Small intestine (tissue), 16 donors: ENCODE data around the gene SERPINA3. TPM values are rescaled to one million over a fixed set of nuclear protein-coding genes. Genes with fewer than 3 reads are reported as not detected.

Experiments
- DNase-seq, 2 donors: peaks; one replicate each; pipeline versions ENCODE4 v3.0.0 to v3.0.0-alpha.2; 2013
- FAIRE-seq: peaks from 2 replicates; lab custom pipeline; 2012; peaks lifted over from hg19 to GRCh38; lab: Jason Lieb, UNC
- H3K27ac ChIP-seq, 3 donors: one replicate each; pipeline ENCODE4 v1.5.1; 2013; ENCODE audit warnings: low read length in 2 of 3, mild to moderate bottlenecking in 2 of 3, control low read depth in 1 of 3, inconsistent platforms in 1 of 3, low read depth in 1 of 3, moderate library complexity in 1 of 3
- H3K27me3 ChIP-seq, 3 donors: one replicate each; pipeline ENCODE4 v1.6.1; 2013; ENCODE audit warnings: low read length in 3 of 3, inconsistent platforms in 1 of 3; ENCODE audit not compliant: control insufficient read depth in 3 of 3, insufficient read depth in 3 of 3
- H3K36me3 ChIP-seq, 3 donors: one replicate each; pipeline ENCODE4 v1.6.1; 2013; ENCODE audit warnings: low read length in 3 of 3, inconsistent platforms in 1 of 3, low read depth in 1 of 3, mild to moderate bottlenecking in 1 of 3, moderate library complexity in 1 of 3; ENCODE audit not compliant: control insufficient read depth in 3 of 3, insufficient read depth in 2 of 3
- H3K4me1 ChIP-seq, 3 donors: one replicate each; pipeline ENCODE4 v1.6.1; 2013; ENCODE audit warnings: low read length in 2 of 3, inconsistent platforms in 1 of 3, low read depth in 1 of 3, mild to moderate bottlenecking in 1 of 3, moderate library complexity in 1 of 3; ENCODE audit not compliant: control insufficient read depth in 3 of 3, insufficient read depth in 2 of 3
- H3K4me3 ChIP-seq, 3 donors: one replicate each; pipeline ENCODE4 v1.5.1; 2013; ENCODE audit warnings: low read length in 3 of 3, control low read depth in 1 of 3, inconsistent platforms in 1 of 3, low read depth in 1 of 3, mild to moderate bottlenecking in 1 of 3, moderate library complexity in 1 of 3
- H3K9me3 ChIP-seq, 2 donors: one replicate each; pipeline ENCODE4 v1.6.1; 2013; ENCODE audit warnings: low read depth in 1 of 2, low read length in 1 of 2; ENCODE audit not compliant: control insufficient read depth in 2 of 2, insufficient read depth in 1 of 2
- WGBS, 3 donors: extraction: QIAGEN DNeasy Blood & Tissue Kit; methylation state at CpG; one replicate each; pipeline ENCODE4 v1.1.7; 2013; 5-methylcytosine and 5-hydroxymethylcytosine counted together
- long read RNA-seq, 10 donors: transcript quantifications; one replicate each; lab custom pipeline, GENCODE V29; 2026
- polyA plus RNA-seq, 4 donors: library from polyadenylated mRNA; stranded (reverse) in 3 of 4; unstranded in 1 of 4; fragments of 200-250 nt in 3 of 4; fragments of 120-200 nt in 1 of 4; gene quantifications; one replicate each; pipeline versions ENCODE4 v1.2.1 to v1.2.3, GENCODE V29; 2013
- donor health status: healthy with polysubstance abuse.
- donor health status: control.
- donor health status: control.
- donor health status: Bipolar disorder and iron deficiency.
- donor health status: healthy.

SERPINA3 gene
- 100 to 1,000 TPM in 1 of 4 donors, 1 to 10 TPM in 2, under 1 TPM in 1; 0.28 to 178 (median 5.1) TPM for polyA plus RNA-seq
- long read RNA-seq, donor 1, result 0 reads
- long read RNA-seq, donor 2, result 0 reads
- long read RNA-seq, donor 3, result 0 reads
- long read RNA-seq, donor 4, result 0 reads
- long read RNA-seq, donor 5, result 0 reads
- long read RNA-seq, donor 6, result 0 reads
- long read RNA-seq, donor 7, result 0 reads
- long read RNA-seq, donor 8, result 0 reads
- long read RNA-seq, donor 9, result 0 reads
- long read RNA-seq, donor 10, result 0 reads

DNA sequence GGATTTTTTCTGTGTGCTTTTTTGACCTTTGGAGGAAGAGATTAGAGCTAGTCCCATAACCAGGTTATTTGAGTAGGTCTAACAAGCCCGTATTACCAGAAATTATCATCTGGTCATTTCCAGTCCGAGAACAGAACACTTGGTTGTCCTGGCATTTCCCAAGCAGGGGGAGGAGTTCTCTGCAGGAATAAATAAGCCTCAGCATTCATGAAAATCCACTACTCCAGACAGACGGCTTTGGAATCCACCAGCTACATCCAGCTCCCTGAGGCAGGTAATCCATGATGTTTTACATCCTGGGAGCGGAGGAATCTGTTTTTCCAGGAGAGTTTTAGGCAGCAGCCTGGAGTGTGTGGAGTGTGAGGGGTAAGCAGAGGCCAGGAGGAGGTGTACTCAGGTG is at the start of gene SERPINA3:
Gene SERPINA3, plus strand, starts transcription at position 218 of the 400 bp plus-strand sequence. CDS start 2,051 bp downstream, outside the sequence.
- no peak for FAIRE-seq

DNA sequence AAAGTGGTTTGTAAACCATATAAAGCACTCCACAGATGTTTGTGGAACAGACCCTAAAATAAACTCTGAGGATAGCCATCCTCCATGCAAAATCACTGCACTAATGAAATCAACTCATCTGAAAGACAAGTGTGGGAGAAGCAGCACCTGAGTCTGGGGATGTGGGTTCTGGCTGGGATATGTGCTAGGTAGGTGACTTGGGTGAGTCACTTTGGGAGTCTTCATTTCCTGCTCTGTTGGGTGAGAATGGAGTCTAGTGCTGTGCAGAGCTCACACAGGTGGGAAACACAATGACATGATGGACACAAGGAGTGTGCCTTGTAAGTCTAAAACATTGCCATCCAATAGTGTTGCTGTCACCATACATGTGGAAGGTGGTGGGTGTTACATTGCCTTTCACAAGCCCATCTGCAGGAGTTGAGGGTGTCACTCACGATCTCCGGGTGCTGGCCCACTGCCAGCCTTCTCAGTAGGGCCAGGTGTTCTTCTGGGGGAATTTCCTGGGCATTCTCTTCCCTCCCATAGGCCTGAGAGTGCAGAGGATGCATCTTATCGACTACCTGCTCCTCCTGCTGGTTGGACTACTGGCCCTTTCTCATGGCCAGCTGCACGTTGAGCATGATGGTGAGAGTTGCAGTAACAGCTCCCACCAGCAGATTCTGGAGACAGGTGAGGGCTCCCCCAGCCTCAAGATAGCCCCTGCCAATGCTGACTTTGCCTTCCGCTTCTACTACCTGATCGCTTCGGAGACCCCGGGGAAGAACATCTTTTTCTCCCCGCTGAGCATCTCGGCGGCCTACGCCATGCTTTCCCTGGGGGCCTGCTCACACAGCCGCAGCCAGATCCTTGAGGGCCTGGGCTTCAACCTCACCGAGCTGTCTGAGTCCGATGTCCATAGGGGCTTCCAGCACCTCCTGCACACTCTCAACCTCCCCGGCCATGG is 49.0 kb upstream of the SERPINA3 start:
- FAIRE-seq (no peak), DNase-seq (no peak)
- H3K4me1 ChIP-seq, result peaks cover 0 to 15% (median 0%) of the 10 kb centered on the region in 3 donors
- H3K36me3 ChIP-seq, result peaks cover 0 to 4% (median 0%) of the 10 kb centered on the region in 3 donors
- peaks cover 0 to 4% of the 10 kb centered on the region in 2 donors for H3K9me3 ChIP-seq
- no peak overlapping the region for H3K27ac ChIP-seq
- H3K4me3 ChIP-seq, result no peak overlapping the region
- H3K27me3 ChIP-seq, result no peaks in the 10 kb centered on the region
- WGBS, 3 donors, result 77 to 86% (median 81%) methylated on average over 16 of the region's 16 CpGs

More for the DNA sequence above, at the start of gene SERPINA3:
- no peaks in the 10 kb centered on the region for H3K27me3 ChIP-seq
- H3K4me3 ChIP-seq, result no peak within 1 kb of the TSS
- H3K27ac ChIP-seq, result no peak within 1 kb of the TSS
- H3K4me1 ChIP-seq, result no peaks in the 10 kb centered on the region
- peaks cover 0 to 12% of the 10 kb centered on the region in 2 donors for H3K9me3 ChIP-seq
- no peaks in the 10 kb centered on the region for H3K36me3 ChIP-seq
- 40 to 45% (median 42%) methylated on average over 4 of the region's 4 CpGs for WGBS, 3 donors
- DNase-seq, result no peak

DNA sequence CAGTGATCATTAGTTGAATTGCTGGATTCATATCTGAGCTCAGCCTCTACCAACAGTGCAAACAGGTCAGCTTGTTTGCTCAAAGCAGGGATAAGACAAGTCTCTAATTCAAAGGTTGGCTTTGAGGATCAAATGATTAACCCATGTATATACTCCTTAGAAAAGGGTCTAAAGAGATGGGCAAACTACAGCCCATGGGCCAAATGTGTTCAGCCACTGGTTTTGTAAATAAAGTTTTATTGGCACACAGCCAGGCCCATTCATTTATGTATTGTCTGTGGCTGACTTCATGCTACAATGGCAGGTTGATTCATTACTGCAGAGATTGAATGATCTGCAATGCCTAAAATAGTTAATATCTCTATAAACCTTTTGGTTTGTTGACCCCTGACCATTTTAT is 47.8 kb upstream of the SERPINA3 start:
- H3K27me3 ChIP-seq, result no peaks in the 10 kb centered on the region
- peaks cover 0 to 4% of the 10 kb centered on the region in 2 donors for H3K9me3 ChIP-seq
- FAIRE-seq (no peak), DNase-seq (no peak)
- H3K36me3 ChIP-seq, result peaks cover 0 to 8% (median 0%) of the 10 kb centered on the region in 3 donors
- no peak overlapping the region for H3K27ac ChIP-seq
- no peak overlapping the region for H3K4me3 ChIP-seq
- peaks cover 0 to 15% (median 0%) of the 10 kb centered on the region in 3 donors for H3K4me1 ChIP-seq

DNA sequence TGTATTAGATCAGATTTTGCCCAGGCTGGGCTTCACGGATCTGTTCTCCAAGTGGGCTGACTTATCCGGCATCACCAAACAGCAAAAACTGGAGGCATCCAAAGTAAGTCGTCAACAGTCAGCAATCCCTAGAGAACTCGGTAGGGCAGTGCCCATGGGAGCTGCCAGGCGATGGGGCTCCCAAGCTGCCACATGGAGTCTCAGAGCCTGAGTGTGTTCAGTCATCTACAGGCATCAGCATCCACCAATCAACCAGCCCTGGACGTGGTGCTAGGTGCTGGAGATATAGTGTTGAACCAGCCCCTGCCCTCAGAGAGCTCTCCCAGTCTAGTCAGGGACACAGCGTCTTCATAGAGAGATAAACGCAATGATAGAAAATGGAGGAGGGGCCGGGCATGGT is 44.0 kb upstream of the SERPINA3 start:
- peaks cover 0 to 13% (median 0%) of the 10 kb centered on the region in 3 donors for H3K36me3 ChIP-seq
- peaks cover 0 to 4% of the 10 kb centered on the region in 2 donors for H3K9me3 ChIP-seq
- DNase-seq (no peak), FAIRE-seq (no peak)
- H3K27ac ChIP-seq, result no peak overlapping the region
- H3K27me3 ChIP-seq, result no peaks in the 10 kb centered on the region
- H3K4me1 ChIP-seq, result peaks cover 0 to 4% (median 0%) of the 10 kb centered on the region in 3 donors
- WGBS, 3 donors, result 81 to 90% (median 90%) methylated on average over 9 of the region's 9 CpGs
- no peak overlapping the region for H3K4me3 ChIP-seq

DNA sequence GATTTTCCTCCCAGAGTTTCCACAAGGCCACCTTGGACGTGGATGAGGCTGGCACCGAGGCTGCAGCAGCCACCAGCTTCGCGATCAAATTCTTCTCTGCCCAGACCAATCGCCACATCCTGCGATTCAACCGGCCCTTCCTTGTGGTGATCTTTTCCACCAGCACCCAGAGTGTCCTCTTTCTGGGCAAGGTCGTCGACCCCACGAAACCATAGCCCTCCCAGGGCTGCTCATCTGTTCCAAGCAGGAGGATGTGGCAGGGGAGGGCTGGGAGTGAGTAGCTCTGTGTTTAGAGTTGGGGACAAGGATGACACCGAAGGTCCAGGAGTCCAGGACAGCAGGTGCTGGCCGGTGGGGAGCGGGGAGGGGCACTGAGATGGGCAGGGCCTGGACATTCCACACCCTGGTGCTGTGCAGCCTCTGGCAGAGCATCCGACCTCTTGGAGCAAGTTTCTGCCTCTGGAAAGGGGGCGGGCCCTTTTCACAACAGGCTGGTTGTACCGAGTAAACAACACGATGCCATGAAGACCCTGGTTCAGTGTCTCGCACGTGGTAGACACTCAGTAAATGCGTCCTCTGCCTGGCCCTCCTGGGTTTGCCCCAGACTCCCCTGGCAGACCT is 42.7 kb upstream of the SERPINA3 start:
- 82 to 88% (median 84%) methylated on average over 20 of the region's 20 CpGs for WGBS, 3 donors
- FAIRE-seq (no peak), DNase-seq (no peak)

DNA sequence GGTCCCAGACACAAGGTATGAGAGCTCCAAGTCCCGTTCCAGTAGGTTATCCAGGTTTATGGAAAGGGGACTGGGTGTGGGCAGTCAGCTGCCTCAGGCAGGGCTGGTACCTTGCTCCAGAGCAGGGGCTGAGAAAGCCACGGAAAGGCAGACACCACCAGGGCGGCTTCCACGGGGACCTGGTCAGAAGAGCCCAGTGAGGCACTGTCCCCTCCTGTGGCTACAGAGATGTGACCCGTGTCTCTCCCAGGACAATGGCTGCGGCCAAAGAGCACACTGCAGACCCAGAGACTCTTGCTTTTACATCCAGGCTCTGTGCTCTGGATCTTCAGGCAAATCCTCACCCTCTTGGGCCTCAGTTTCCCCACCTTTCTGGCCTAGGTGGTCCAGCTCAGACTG is 42.2 kb upstream of the SERPINA3 start:
- no peak overlapping the region for H3K4me3 ChIP-seq

More for the DNA sequence above, 42.7 kb upstream of the SERPINA3 start:
- H3K4me3 ChIP-seq, result no peak overlapping the region
- H3K27me3 ChIP-seq, result no peaks in the 10 kb centered on the region
- no peak overlapping the region for H3K27ac ChIP-seq
- H3K36me3 ChIP-seq, result peaks cover 0 to 10% (median 0%) of the 10 kb centered on the region in 3 donors
- peaks cover 0 to 7% (median 0%) of the 10 kb centered on the region in 3 donors for H3K4me1 ChIP-seq
- peaks cover 0 to 4% of the 10 kb centered on the region in 2 donors for H3K9me3 ChIP-seq

DNA sequence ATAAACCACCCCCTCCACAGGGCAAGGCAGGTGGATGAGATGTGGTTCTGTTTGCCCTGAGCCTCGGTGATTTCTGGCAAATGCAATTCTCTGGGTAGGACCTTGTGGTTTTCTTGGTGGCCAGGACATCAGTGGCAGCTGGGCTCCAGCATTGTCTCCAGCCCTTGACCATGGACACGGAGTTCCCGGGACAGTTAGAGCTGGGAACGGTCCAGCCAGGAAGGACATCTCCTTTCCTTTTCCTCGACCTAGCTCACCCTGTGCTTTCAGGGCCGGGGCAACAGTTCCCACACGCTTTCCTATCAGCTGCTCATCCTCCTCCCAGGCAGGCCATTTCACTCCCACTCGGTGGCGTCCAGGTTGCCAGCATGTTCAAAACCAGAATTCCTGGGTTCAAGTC is 41.8 kb upstream of the SERPINA3 start:
- Histone ChIP-seq H3K27ac (no peak overlapping the region), H3K27me3 (no peaks in the 10 kb centered on the region), H3K4me1 (peaks cover 0 to 7% (median 0%) of the 10 kb centered on the region in 3 donors), H3K9me3 (no peaks in the 10 kb centered on the region), H3K4me3 (no peak overlapping the region), H3K36me3 (peaks cover 0 to 10% (median 0%) of the 10 kb centered on the region in 3 donors)
- FAIRE-seq (no peak), DNase-seq (no peak)
- WGBS, 3 donors, result 77 to 87% (median 87%) methylated on average over 9 of the region's 9 CpGs

More for the DNA sequence above, 42.2 kb upstream of the SERPINA3 start:
- 87% methylated on average over 6 of the region's 6 CpGs for WGBS, 3 donors
- Histone ChIP-seq H3K4me1 (peaks cover 0 to 7% (median 0%) of the 10 kb centered on the region in 3 donors), H3K9me3 (peaks cover 0 to 2% of the 10 kb centered on the region in 2 donors), H3K36me3 (peaks cover 0 to 10% (median 0%) of the 10 kb centered on the region in 3 donors), H3K27ac (no peak overlapping the region), H3K27me3 (no peaks in the 10 kb centered on the region)
- DNase-seq (no peak), FAIRE-seq (no peak)

DNA sequence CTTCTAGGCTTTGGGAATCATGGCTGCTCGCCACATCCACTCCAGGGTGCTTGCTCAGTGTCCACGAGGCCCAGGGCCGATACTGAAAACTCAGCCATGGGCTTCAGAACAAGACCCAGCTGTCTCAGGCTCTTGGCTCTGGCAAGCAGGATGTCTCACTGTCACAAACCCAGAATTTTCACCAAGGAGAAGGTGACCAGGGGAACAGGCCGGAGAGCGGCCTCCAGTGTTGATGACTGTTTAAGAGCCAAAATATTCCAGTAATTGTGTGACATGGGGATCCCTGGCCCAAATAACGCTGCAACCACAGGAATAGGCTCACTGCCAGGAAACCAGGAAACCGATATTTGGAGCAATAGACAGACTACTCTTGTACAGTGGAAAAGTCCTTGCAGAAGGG is 40.8 kb upstream of the SERPINA3 start:
- H3K4me3 ChIP-seq, result no peak overlapping the region
- DNase-seq (no peak), FAIRE-seq (no peak)
- H3K9me3 ChIP-seq, result no peaks in the 10 kb centered on the region
- H3K27me3 ChIP-seq, result no peaks in the 10 kb centered on the region
- peaks cover 0 to 7% (median 0%) of the 10 kb centered on the region in 3 donors for H3K4me1 ChIP-seq
- 48 to 77% (median 73%) methylated on average over 7 of the region's 7 CpGs for WGBS, 3 donors
- peaks cover 0 to 10% (median 0%) of the 10 kb centered on the region in 3 donors for H3K36me3 ChIP-seq
- peak overlapping the region in 1 of 3 donors; percentile 1 for H3K27ac ChIP-seq
